Pancreas (tissue), 10 donors: Measurements from ENCODE around the gene GADL1. TPM values are rescaled to one million over a fixed set of nuclear protein-coding genes. Genes with fewer than 3 reads are reported as not detected.

ENCODE experiments used
- ATAC-seq, 4 donors: fragments of 200-7000 bp; cut with Tn5 transposase; one replicate each; pipeline versions ENCODE4 v1.8.0 to v1.9.1; 2020; ENCODE audit warnings: mild to moderate bottlenecking in 4 of 4, moderate library complexity in 4 of 4
- DNase-seq, 6 donors: peaks; one replicate each; pipeline ENCODE4 v3.0.0-alpha.2; 2020
- FAIRE-seq: peaks from 2 replicates; lab custom pipeline; 2012; peaks lifted over from hg19 to GRCh38; lab: Jason Lieb, UNC
- H3K27ac ChIP-seq, 4 donors: fragments of 200-600 bp; sonication (generic); 1 replicate in 3 of 4; 2 replicates in 1 of 4; pipeline versions ENCODE4 v1.5.0 to v1.8.0; 2020
- H3K27me3 ChIP-seq, 4 donors: fragments of 200-600 bp; one replicate each; pipeline ENCODE4 v1.8.0; 2021
- H3K36me3 ChIP-seq, 3 donors: fragments of 200-600 bp; sonication (generic) in 1 of 3; one replicate each; pipeline versions ENCODE4 v1.5.0 to v1.8.0; 2020 to 2021
- H3K4me1 ChIP-seq, 3 donors: fragments of 200-600 bp; one replicate each; pipeline ENCODE4 v1.8.0; 2021
- H3K4me3 ChIP-seq, 4 donors: fragments of 200-600 bp; sonication (generic) in 2 of 4; one replicate each; pipeline versions ENCODE4 v1.5.0 to v1.8.0; 2020 to 2021
- H3K9me3 ChIP-seq, 4 donors: fragments of 200-600 bp; one replicate each; pipeline ENCODE4 v1.8.0; 2021
- CTCF ChIP-seq, 4 donors: fragments of 200-600 bp; sonication (generic) in 3 of 4; IDR thresholded peaks; one replicate each; pipeline versions ENCODE4 v1.5.0 to v1.8.0; 2021; ENCODE audit warnings: antibody characterized with exemption in 4 of 4
- WGBS, 2 donors: extraction: QIAGEN DNeasy Blood & Tissue Kit; methylation state at CpG; one replicate each; pipeline ENCODE4 v1.1.7; 2013; 5-methylcytosine and 5-hydroxymethylcytosine counted together
- intact Hi-C, 3 donors: fragments of 100-400 bp; cut with DNase I; formaldehyde crosslinking; loops; one replicate each; pipeline versions ENCODE4 v1.11.1 to v1.14.2; 2022
- polyA plus RNA-seq, 2 donors: library from polyadenylated mRNA; stranded (reverse); fragments of 200-250 nt; gene quantifications; one replicate each; pipeline ENCODE4 v1.2.3, GENCODE V29; 2013
- total RNA-seq, 6 donors: library from RNA; stranded (reverse); fragmentation: NEBNext Ultra II Directional in 4 of 6; extraction: Animal tissue kit (Norgen Biotek cat#: 25700) in 4 of 6; gene quantifications; one replicate each; pipeline versions ENCODE4 v1.2.1 to v1.2.4, GENCODE V29; 2021 to 2023
- donor health status: healthy with polysubstance abuse.
- donor health status: DM: no; HTN: no; CAD: no; lungs with moderate emphysema.
- donor health status: DM: no; HTN: no; CAD: no.
- donor health status: control.
- donor health status: control.
- donor health status: Bipolar disorder and iron deficiency.
- donor health status: DM: yes; HTN: yes; CAD: no.
- donor health status: DM: no; HTN: no; CAD: no.
- donor health status: DM: no; HTN: no; CAD: no.
- donor health status: DM: yes; HTN: yes; CAD: no.

GADL1 gene
- total and polyA plus RNA-seq, 8 donors = 0.07 TPM; not detected in 7

- Histone ChIP-seq H3K36me3 (no peaks in the 10 kb centered on the region), H3K4me3 (no peak overlapping the region), H3K4me1 (no peaks in the 10 kb centered on the region), H3K27me3 (no peaks in the 10 kb centered on the region), H3K9me3 (no peaks in the 10 kb centered on the region), H3K27ac (no peak overlapping the region)
- FAIRE-seq (no peak), DNase-seq (no peak), ATAC-seq (no peak)
- TF ChIP-seq CTCF (IDR thresholded peaks at IDR 0.05) = no peak
- intact Hi-C loops = no loop called here
- 46 to 74% methylated on average over 3 of the region's 3 CpGs for WGBS, 2 donors
Measured at GRCh38 chr3:30764281-30764680, 130.2 kb downstream of the GADL1 start.

- Histone ChIP-seq H3K4me1 (no peaks in the 10 kb centered on the region), H3K27ac (no peak overlapping the region), H3K36me3 (no peaks in the 10 kb centered on the region), H3K27me3 (no peaks in the 10 kb centered on the region), H3K9me3 (no peaks in the 10 kb centered on the region), H3K4me3 (no peak overlapping the region)
- no peak for ATAC-seq
- intact Hi-C loops = no loop called here
- no peak for FAIRE-seq
- WGBS, 2 donors = 92 to 97% methylated on average over 3 of the region's 3 CpGs
- no peak for DNase-seq
- no peak for TF ChIP-seq CTCF (IDR thresholded peaks at IDR 0.05)
Measured at GRCh38 chr3:30761374-30761773, 133.1 kb downstream of the GADL1 start.

GRCh38 chr3:30760737-30761136, 133.7 kb downstream of the GADL1 start:
- Histone ChIP-seq H3K4me1 (no peaks in the 10 kb centered on the region), H3K36me3 (no peaks in the 10 kb centered on the region), H3K27ac (no peak overlapping the region), H3K4me3 (no peak overlapping the region), H3K27me3 (no peaks in the 10 kb centered on the region), H3K9me3 (no peaks in the 10 kb centered on the region)
- intact Hi-C loops = no loop called here
- DNase-seq (no peak), FAIRE-seq (no peak), ATAC-seq (no peak)
- WGBS, 2 donors = 59 to 64% methylated on average over 2 of the region's 2 CpGs
- TF ChIP-seq CTCF (IDR thresholded peaks at IDR 0.05) = no peak

- Histone ChIP-seq H3K4me1 (no peaks in the 10 kb centered on the region), H3K27me3 (no peaks in the 10 kb centered on the region), H3K27ac (no peak overlapping the region), H3K36me3 (no peaks in the 10 kb centered on the region), H3K9me3 (no peaks in the 10 kb centered on the region), H3K4me3 (no peak overlapping the region)
- intact Hi-C loops = no loop called here
- DNase-seq (no peak), FAIRE-seq (no peak), ATAC-seq (no peak)
- 74 to 81% methylated on average over 3 of the region's 3 CpGs for WGBS, 2 donors
- no peak for TF ChIP-seq CTCF (IDR thresholded peaks at IDR 0.05)
Measured at GRCh38 chr3:30760040-30760695, 134.3 kb downstream of the GADL1 start.

- no peak overlapping the region for H3K4me3 ChIP-seq
- intact Hi-C loops = no loop called here
- no peak for DNase-seq
- H3K4me1 ChIP-seq = peaks cover 0 to 4% (median 0%) of the 10 kb centered on the region in 3 donors
- TF ChIP-seq CTCF (IDR thresholded peaks at IDR 0.05) = no peak
- H3K36me3 ChIP-seq = no peaks in the 10 kb centered on the region
- H3K9me3 ChIP-seq = no peaks in the 10 kb centered on the region
- no peak for ATAC-seq
- FAIRE-seq = no peak
- 76 to 78% methylated on average over 3 of the region's 3 CpGs for WGBS, 2 donors
- H3K27ac ChIP-seq = no peak overlapping the region
- H3K27me3 ChIP-seq = no peaks in the 10 kb centered on the region
Measured at GRCh38 chr3:30756218-30756617, 138.2 kb downstream of the GADL1 start.
